ENCODE results near the gene SMC1B. TPM values are rescaled to one million over a fixed set of nuclear protein-coding genes. Genes with fewer than 3 reads are reported as not detected.

The SMC1B gene
- total RNA-seq, 2 experiments from 2014 or later: 1.1 to 1.3 TPM

- peak overlapping the region; percentile 57 for H3K27ac Mint-ChIP-seq
- peaks cover 57% of the 10 kb centered on the region for H3K4me1 Mint-ChIP-seq (ENCODE audit: low read depth)
- CTCF ChIA-PET: interaction anchor here (0.7 to 0.9 kb wide), 2 partner anchors 13 to 132 kb away, joined by 3 read pairs; no protein-coding TSS in a partner anchor
- H3K36me3 Mint-ChIP-seq (ENCODE audit: low read depth): peaks cover 6% of the 10 kb centered on the region
- intact Hi-C loops (cut with micrococcal nuclease): no loop called here
- H3K27me3 Mint-ChIP-seq (ENCODE audit: low read depth): no peaks in the 10 kb centered on the region
- peak overlapping the region; percentile 79 for H3K4me3 Mint-ChIP-seq
- no peaks in the 10 kb centered on the region for H3K9me3 Mint-ChIP-seq
- no peak for DNase-seq
Measured at GRCh38 chr22:45310977-45311531, 102.3 kb downstream of the SMC1B start.

- Mint-ChIP-seq H3K36me3 (ENCODE audit: low read depth) (peaks cover 6% of the 10 kb centered on the region), H3K4me3 (peak overlapping the region; percentile 79), H3K27ac (peak overlapping the region; percentile 57), H3K27me3 (ENCODE audit: low read depth) (no peaks in the 10 kb centered on the region), H3K9me3 (no peaks in the 10 kb centered on the region), H3K4me1 (ENCODE audit: low read depth) (peaks cover 51% of the 10 kb centered on the region)
- intact Hi-C loops (cut with micrococcal nuclease): no loop called here
- no peak for DNase-seq
- CTCF ChIA-PET: no interaction called here
Measured at GRCh38 chr22:45310331-45310976, 102.9 kb downstream of the SMC1B start.

GRCh38 chr22:45309422-45310227, 103.8 kb downstream of the SMC1B start, which contains the start of gene FAM118A:
Gene FAM118A (plus strand): TSS chr22:45309934. CDS start chr22:45322380, 12,446 bp downstream.
- Mint-ChIP-seq H3K27me3 (ENCODE audit: low read depth) (no peaks in the 10 kb centered on the region), H3K4me3 (peak within 1 kb of the TSS; percentile 79), H3K4me1 (ENCODE audit: low read depth) (peaks cover 44% of the 10 kb centered on the region), H3K36me3 (ENCODE audit: low read depth) (peaks cover 6% of the 10 kb centered on the region), H3K9me3 (no peaks in the 10 kb centered on the region), H3K27ac (peak within 1 kb of the TSS; percentile 87)
- CTCF ChIA-PET: no interaction called here
- peak; percentile 94 for DNase-seq
- intact Hi-C loops (cut with micrococcal nuclease): loop anchor here (1.0 to 5.0 kb wide), 4 partner anchors 9 to 728 kb away; partner anchors contain the start of genes RIBC2 and SMC1B

- Mint-ChIP-seq H3K27me3 (ENCODE audit: low read depth) (no peaks in the 10 kb centered on the region), H3K36me3 (ENCODE audit: low read depth) (peaks cover 6% of the 10 kb centered on the region), H3K4me3 (peak overlapping the region; percentile 79), H3K27ac (peak overlapping the region; percentile 87), H3K4me1 (ENCODE audit: low read depth) (peaks cover 38% of the 10 kb centered on the region), H3K9me3 (no peaks in the 10 kb centered on the region)
- CTCF ChIA-PET: no interaction called here
- DNase-seq: peak; percentile 55
- intact Hi-C loops (cut with micrococcal nuclease): loop anchor here (1.0 to 5.0 kb wide), 4 partner anchors 9 to 728 kb away; partner anchors contain the start of genes RIBC2 and SMC1B
Measured at GRCh38 chr22:45308957-45309421, 104.4 kb downstream of the SMC1B start.

- Mint-ChIP-seq H3K27ac (peak overlapping the region; percentile 87), H3K27me3 (ENCODE audit: low read depth) (no peaks in the 10 kb centered on the region), H3K4me1 (ENCODE audit: low read depth) (peaks cover 35% of the 10 kb centered on the region), H3K9me3 (no peaks in the 10 kb centered on the region), H3K36me3 (ENCODE audit: low read depth) (peaks cover 6% of the 10 kb centered on the region), H3K4me3 (peak overlapping the region; percentile 79)
- intact Hi-C loops (cut with micrococcal nuclease): loop anchor here (5.0 kb wide), 1 partner anchor 729 kb away; no protein-coding TSS in a partner anchor
- CTCF ChIA-PET: no interaction called here
- no peak for DNase-seq
Measured at GRCh38 chr22:45308391-45308956, 104.9 kb downstream of the SMC1B start.

- H3K4me1 Mint-ChIP-seq (ENCODE audit: low read depth): peaks cover 23% of the 10 kb centered on the region
- no peak for DNase-seq
- intact Hi-C loops (cut with micrococcal nuclease): loop anchor here (5.0 kb wide), 1 partner anchor 731 kb away; no protein-coding TSS in a partner anchor
- H3K36me3 Mint-ChIP-seq (ENCODE audit: low read depth): peaks cover 4% of the 10 kb centered on the region
- CTCF ChIA-PET: no interaction called here
- H3K9me3 Mint-ChIP-seq: no peaks in the 10 kb centered on the region
- H3K27ac Mint-ChIP-seq: no peak overlapping the region
- H3K27me3 Mint-ChIP-seq (ENCODE audit: low read depth): no peaks in the 10 kb centered on the region
- H3K4me3 Mint-ChIP-seq: no peak overlapping the region
Measured at GRCh38 chr22:45306139-45306538, 107.3 kb downstream of the SMC1B start.

- DNase-seq: no peak
- intact Hi-C loops (cut with micrococcal nuclease): loop anchor here (5.0 kb wide), 1 partner anchor 732 kb away; no protein-coding TSS in a partner anchor
- H3K4me3 Mint-ChIP-seq: no peak overlapping the region
- H3K36me3 Mint-ChIP-seq (ENCODE audit: low read depth): no peaks in the 10 kb centered on the region
- peaks cover 17% of the 10 kb centered on the region for H3K4me1 Mint-ChIP-seq (ENCODE audit: low read depth)
- no peaks in the 10 kb centered on the region for H3K27me3 Mint-ChIP-seq (ENCODE audit: low read depth)
- no peak overlapping the region for H3K27ac Mint-ChIP-seq
- H3K9me3 Mint-ChIP-seq: no peaks in the 10 kb centered on the region
- CTCF ChIA-PET: no interaction called here
Measured at GRCh38 chr22:45305456-45306075, 107.8 kb downstream of the SMC1B start.

- Mint-ChIP-seq H3K4me3 (no peak overlapping the region), H3K9me3 (no peaks in the 10 kb centered on the region), H3K4me1 (ENCODE audit: low read depth) (peaks cover 16% of the 10 kb centered on the region), H3K27me3 (ENCODE audit: low read depth) (no peaks in the 10 kb centered on the region), H3K27ac (no peak overlapping the region), H3K36me3 (ENCODE audit: low read depth) (no peaks in the 10 kb centered on the region)
- intact Hi-C loops (cut with micrococcal nuclease): loop anchor here (5.0 kb wide), 1 partner anchor 732 kb away; no protein-coding TSS in a partner anchor
- DNase-seq: no peak
- CTCF ChIA-PET: no interaction called here
Measured at GRCh38 chr22:45304971-45305370, 108.4 kb downstream of the SMC1B start.

GRCh38 chr22:45303181-45303580, 110.2 kb downstream of the SMC1B start:
- DNase-seq: no peak
- intact Hi-C loops (cut with micrococcal nuclease): no loop called here
- Mint-ChIP-seq H3K4me1 (ENCODE audit: low read depth) (peaks cover 11% of the 10 kb centered on the region), H3K4me3 (no peak overlapping the region), H3K9me3 (no peaks in the 10 kb centered on the region), H3K27me3 (ENCODE audit: low read depth) (no peaks in the 10 kb centered on the region), H3K27ac (no peak overlapping the region), H3K36me3 (ENCODE audit: low read depth) (no peaks in the 10 kb centered on the region)
- CTCF ChIA-PET: interaction anchor here (0.7 kb wide), 1 partner anchor 75 kb away, joined by 3 read pairs; no protein-coding TSS in a partner anchor

- Mint-ChIP-seq H3K27ac (no peak overlapping the region), H3K4me1 (ENCODE audit: low read depth) (peaks cover 11% of the 10 kb centered on the region), H3K36me3 (ENCODE audit: low read depth) (no peaks in the 10 kb centered on the region), H3K27me3 (ENCODE audit: low read depth) (no peaks in the 10 kb centered on the region), H3K4me3 (no peak overlapping the region), H3K9me3 (no peaks in the 10 kb centered on the region)
- no peak for DNase-seq
- CTCF ChIA-PET: interaction anchor here (0.7 kb wide), 1 partner anchor 75 kb away, joined by 3 read pairs; no protein-coding TSS in a partner anchor
- intact Hi-C loops (cut with micrococcal nuclease): no loop called here
Measured at GRCh38 chr22:45302751-45303150, 110.6 kb downstream of the SMC1B start.

- Mint-ChIP-seq H3K4me3 (no peak overlapping the region), H3K4me1 (ENCODE audit: low read depth) (peaks cover 24% of the 10 kb centered on the region), H3K36me3 (ENCODE audit: low read depth) (no peaks in the 10 kb centered on the region), H3K9me3 (no peaks in the 10 kb centered on the region), H3K27ac (no peak overlapping the region), H3K27me3 (ENCODE audit: low read depth) (no peaks in the 10 kb centered on the region)
- DNase-seq: no peak
- intact Hi-C loops (cut with micrococcal nuclease): no loop called here
- CTCF ChIA-PET: interaction anchor here (1.1 kb wide), 1 partner anchor 142 kb away, joined by 3 read pairs; no protein-coding TSS in a partner anchor
Measured at GRCh38 chr22:45298934-45299505, 114.4 kb downstream of the SMC1B start.

Measured in activated naive CD4-positive, alpha-beta T cell treated with anti-CD3 and anti-CD28 coated beads for 36 hours (primary cell).